GM20431 (cell line): ENCODE measurements around the gene FSD1L.
"Not testable (repeated sequence)": the region's sequence is repeated elsewhere in the genome, so short reads cannot be mapped to it uniquely, and the experiment has no call there.

Source experiments
- in situ Hi-C: fragments of 300-500 bp; cut with MseI, MboI; formaldehyde crosslinking; loops from one replicate; pipeline ENCODE4 v1.15.0; 2020; ENCODE audit warnings: low sequenced_read_pairs; ENCODE audit not compliant: unreplicated experiment

Gene FSD1L

GRCh38 chr9:105522618-105523385 is 75.0 kb downstream of the FSD1L start:
- in situ Hi-C loops: not testable (repeated sequence)

- in situ Hi-C loops: no loop called here
Observed at GRCh38 chr9:105531530-105531929, 83.7 kb downstream of the FSD1L start.

DNA sequence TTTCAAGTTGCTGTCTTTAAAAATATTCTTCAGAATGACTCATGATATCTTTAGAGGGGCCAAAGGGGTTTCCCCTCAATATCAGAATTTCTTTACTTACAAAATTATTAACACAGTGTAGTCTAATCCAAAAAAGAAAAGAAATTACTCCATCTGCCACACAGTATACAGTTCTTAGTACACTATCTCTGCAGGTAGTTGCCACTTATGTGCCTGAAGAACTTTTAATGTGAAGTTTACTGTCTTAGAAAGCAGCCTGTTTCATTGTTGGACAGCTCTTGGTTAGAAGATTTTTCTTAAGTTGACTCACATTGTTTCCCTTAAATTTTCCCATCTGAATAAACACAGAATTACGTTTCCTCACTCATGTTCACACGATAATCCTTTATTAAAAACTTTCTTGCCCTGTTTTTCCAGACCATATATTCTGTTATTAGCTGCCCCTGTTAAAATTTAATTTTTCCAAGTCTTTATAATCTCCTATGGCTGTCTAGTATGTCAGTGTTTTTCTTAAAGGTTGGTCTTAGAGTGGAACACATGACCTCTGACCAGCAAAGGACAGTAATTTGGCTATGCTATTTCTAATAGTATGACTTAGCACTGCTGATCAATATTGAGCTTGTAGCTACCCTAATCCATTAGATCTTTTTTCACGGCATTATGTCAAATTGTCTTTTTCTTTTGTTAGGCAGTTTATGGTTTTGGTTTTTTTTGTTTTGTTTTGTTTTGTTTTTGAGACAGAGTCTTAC is 88.3 kb downstream of the FSD1L start:
- in situ Hi-C loops: no loop called here

- in situ Hi-C loops: no loop called here
Observed at GRCh38 chr9:105539452-105539851, 91.6 kb downstream of the FSD1L start.

DNA sequence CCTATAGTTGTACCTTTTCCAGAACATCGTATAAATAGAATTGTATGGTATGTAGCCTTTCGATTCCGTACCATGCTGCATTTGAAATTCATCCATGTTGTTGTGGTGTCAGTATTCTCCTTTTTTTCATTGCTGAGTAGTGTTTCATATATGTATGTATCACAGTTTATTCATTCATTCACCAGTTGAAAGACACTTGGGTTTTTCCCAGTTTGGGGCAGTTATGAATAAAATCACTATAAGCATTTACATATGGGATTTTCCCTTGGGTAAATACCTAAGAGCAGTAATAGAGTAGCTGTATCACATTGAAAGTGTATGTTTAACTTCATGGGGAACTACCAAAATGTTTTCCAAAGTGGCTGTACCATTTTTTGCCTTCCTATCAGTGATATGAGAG is 94.0 kb downstream of the FSD1L start:
- in situ Hi-C loops: no loop called here

DNA sequence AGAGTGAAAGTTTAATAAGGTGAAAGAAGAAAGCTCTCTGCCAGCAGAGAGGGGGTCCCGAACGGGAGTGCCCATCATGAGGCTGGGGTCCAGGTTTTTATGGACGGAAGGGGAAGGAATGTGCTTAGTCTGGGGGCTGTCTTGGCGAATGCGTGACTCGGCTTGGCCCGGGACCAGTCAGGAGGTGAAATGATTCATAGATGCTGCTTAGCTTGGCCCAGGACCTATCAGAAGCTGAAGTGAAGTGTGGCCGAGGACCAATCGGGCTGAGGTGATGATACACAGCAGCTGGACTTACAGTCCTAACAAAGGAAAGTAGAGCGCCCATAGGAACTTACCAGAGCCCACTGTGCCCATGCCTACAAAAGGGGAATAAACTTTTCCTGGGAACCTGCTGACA is 106.2 kb downstream of the FSD1L start:
- in situ Hi-C loops: no loop called here

DNA sequence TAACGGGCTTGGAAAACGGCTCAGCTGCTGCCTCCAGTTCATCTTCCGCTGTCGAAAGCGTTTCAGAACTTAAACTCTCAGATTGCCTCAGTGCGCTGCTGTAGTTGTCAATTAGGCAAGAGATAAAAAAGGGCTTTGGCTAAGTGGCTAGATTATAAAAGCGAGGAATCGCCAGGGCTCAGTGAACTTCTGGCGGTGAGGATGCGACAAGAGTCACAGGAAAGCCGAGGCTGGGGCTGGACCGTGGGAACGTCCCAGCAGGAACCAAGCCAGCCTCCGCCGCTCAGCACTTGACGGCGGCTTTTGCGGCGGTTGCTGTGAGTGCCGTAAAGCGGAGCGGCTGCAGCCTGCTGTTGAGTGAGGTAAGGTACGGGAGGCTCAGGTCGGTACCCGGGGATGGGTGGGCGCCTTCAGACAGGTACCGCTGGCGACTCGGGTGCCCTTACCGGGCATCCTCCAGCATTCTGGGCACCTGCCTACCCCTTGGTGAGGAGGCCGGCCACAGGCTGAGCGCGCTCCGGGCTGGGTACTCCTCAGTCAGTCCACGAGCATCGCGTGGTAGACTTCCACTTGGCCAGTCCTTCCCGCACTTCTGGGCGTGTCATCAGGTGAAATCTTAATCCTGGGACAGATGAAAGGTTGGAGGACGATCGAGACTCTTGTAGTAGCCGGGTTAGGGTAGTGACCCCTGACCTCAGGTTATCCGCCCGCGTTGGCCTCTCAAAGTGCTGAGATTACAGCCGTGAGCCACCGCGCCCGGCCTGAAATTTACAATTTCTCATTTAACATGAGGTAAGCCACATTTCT is 110.2 kb downstream of the FSD1L start, which contains the start of gene FKTN:
FKTN (plus strand) TSS at position 328 of the 807 bp plus-strand sequence. CDS start 16,902 bp downstream, outside the sequence.
- in situ Hi-C loops: no loop called here

- in situ Hi-C loops: no loop called here
Observed at GRCh38 chr9:105572455-105572854, 124.6 kb downstream of the FSD1L start.

DNA sequence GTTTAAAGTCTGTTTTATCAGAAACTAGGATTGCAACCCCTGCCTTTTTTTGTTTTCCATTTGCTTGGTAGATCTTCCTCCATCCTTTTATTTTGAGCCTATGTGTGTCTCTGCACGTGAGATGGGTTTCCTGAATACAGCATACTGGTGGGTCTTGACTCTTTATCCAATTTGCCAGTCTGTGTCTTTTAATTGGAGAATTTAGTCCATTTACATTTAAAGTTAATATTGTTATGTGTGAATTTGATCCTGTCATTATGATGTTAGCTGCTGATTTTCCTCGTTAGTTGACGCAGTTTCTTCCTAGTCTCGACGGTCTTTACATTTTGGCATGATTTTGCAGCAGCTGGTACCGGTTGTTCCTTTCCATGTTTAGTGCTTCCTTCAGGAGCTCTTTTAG is 132.1 kb downstream of the FSD1L start:
- in situ Hi-C loops: not testable (repeated sequence)

DNA sequence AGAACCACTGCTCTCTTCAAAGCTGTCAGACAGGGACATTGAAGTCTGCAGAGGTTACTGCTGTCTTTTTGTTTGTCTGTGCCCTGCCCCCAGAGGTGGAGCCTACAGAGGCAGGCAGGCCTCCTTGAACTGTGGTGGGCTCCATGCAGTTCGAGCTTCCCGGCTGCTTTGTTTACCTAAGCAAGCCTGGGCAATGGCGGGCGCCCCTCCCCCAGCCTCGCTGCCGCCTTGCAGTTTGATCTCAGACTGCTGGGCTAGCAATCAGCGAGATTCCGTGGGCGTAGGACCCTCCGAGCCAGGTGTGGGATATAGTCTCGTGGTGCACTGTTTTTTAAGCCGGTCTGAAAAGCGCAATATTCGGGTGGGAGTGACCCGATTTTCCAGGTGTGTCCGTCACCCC is 133.7 kb downstream of the FSD1L start:
- in situ Hi-C loops: not testable (repeated sequence)

DNA sequence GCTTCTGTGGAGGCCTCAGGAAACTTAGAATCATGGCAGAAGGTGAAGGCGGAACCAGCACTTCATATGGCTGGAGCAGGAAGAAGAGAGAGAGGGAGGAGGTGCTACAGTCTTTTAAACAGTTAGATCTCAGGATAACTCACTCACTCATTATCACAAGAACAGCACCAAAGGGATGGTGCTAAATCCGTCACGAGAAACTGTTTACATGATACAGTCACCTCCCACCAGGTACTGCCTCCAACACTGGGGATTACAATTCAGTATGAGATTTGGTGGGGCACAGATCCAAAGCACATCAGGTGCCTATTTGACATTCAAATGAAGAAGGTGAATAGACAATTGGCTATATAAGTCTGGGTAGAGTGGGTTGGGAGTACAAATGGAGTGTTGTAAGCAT is 145.3 kb downstream of the FSD1L start:
- in situ Hi-C loops: no loop called here
